Upper lobe of left lung (tissue), 6 donors: ENCODE results near the gene ARHGAP21. TPM values are rescaled to one million over a fixed set of nuclear protein-coding genes. Genes with fewer than 3 reads are reported as not detected.
"Not testable (repeated sequence)": the region's sequence is repeated elsewhere in the genome, so short reads cannot be mapped to it uniquely, and the experiment has no call there.

ENCODE experiments used
- ATAC-seq, 2 donors: fragments of 200-7000 bp; cut with Tn5 transposase; one replicate each; pipeline ENCODE4 v1.9.1; 2022; ENCODE audit warnings: mild to moderate bottlenecking in 2 of 2, moderate library complexity in 2 of 2; ENCODE audit not compliant: low FRiP score in 2 of 2
- DNase-seq, 2 donors: peaks; one replicate each; pipeline ENCODE4 v3.0.0-alpha.2; 2019 to 2020
- H3K27ac ChIP-seq, 4 donors: fragments of 200-600 bp; sonication (generic); one replicate each; pipeline ENCODE4 v1.5.1; 2016 to 2019
- H3K27me3 ChIP-seq, 4 donors: fragments of 200-600 bp; sonication (generic); one replicate each; pipeline ENCODE4 v1.5.1; 2017 to 2019
- H3K36me3 ChIP-seq, 4 donors: fragments of 200-600 bp; sonication (generic); one replicate each; pipeline ENCODE4 v1.5.1; 2016 to 2019
- H3K4me1 ChIP-seq, 4 donors: fragments of 200-600 bp; sonication (generic); one replicate each; pipeline ENCODE4 v1.5.1; 2018 to 2019
- H3K4me3 ChIP-seq, 4 donors: fragments of 200-600 bp; sonication (generic); one replicate each; pipeline ENCODE4 v1.5.1; 2017 to 2019; ENCODE audit warnings: mild to moderate bottlenecking in 2 of 4, moderate library complexity in 1 of 4
- H3K9me3 ChIP-seq, 4 donors: fragments of 200-600 bp; sonication (generic); one replicate each; pipeline ENCODE4 v1.5.1; 2018 to 2019
- CTCF ChIP-seq, 6 experiments: fragments of 450-650 bp in 4 of 6; fragments of 200-600 bp in 2 of 6; sonication (generic) in 2 of 6; IDR thresholded peaks; one replicate each; pipeline ENCODE4 v1.5.1; 2016 to 2019; ENCODE audit warnings: antibody characterized with exemption in 6 of 6
- EP300 ChIP-seq, 4 donors: sonication (generic); formaldehyde crosslinking; IDR thresholded peaks; one replicate each; pipeline ENCODE4 v1.5.1; 2017; ENCODE audit warnings: antibody characterized with exemption in 4 of 4, control low read depth in 2 of 4
- POLR2A ChIP-seq, 4 donors: fragments of 450-650 bp; IDR thresholded peaks; one replicate each; pipeline ENCODE4 v1.5.1; 2016 to 2017; ENCODE audit warnings: antibody characterized with exemption in 4 of 4, mild to moderate bottlenecking in 2 of 4
- POLR2AphosphoS5 ChIP-seq, 2 donors: sonication (generic); formaldehyde crosslinking; IDR thresholded peaks; one replicate each; pipeline ENCODE4 v1.5.1; 2017; ENCODE audit warnings: antibody characterized with exemption in 2 of 2
- WGBS, 2 donors: methylation state at CpG; one replicate each; pipeline ENCODE4 v1.1.5; 2017 to 2018; 5-methylcytosine and 5-hydroxymethylcytosine counted together
- total RNA-seq, 6 donors: library from RNA; depleted of rRNA in 4 of 6; stranded (reverse); fragments of >200 nt in 4 of 6; gene quantifications; one replicate each; pipeline versions ENCODE4 v1.1.0 to v1.2.1, GENCODE V29; 2016 to 2021
- donor health status: DM: no; HTN: no; CAD: no; lungs with moderate emphysema.
- donor health status: DM: no; HTN: yes; CAD: no; lungs with severe emphysema.

ARHGAP21 gene
- total RNA-seq, 6 donors from 2014 or later = 63.9 to 88.8 (median 73.5) TPM

- no peaks in the 10 kb centered on the region for H3K9me3 ChIP-seq
- H3K4me3 ChIP-seq = no peak overlapping the region
- H3K36me3 ChIP-seq = peaks cover 0 to 3% (median 0%) of the 10 kb centered on the region in 4 donors
- ATAC-seq (no peak), DNase-seq (no peak)
- TF ChIP-seq CTCF (IDR thresholded peaks at IDR 0.05) (no peak), POLR2AphosphoS5 (IDR thresholded peaks at IDR 0.05) (no peak), POLR2A (IDR thresholded peaks at IDR 0.05) (no peak)
- peaks cover 0 to 2% (median 0%) of the 10 kb centered on the region in 4 donors for H3K4me1 ChIP-seq
- 93 to 96% methylated on average over 4 of the region's 4 CpGs for WGBS, 2 donors
- no peak overlapping the region for H3K27ac ChIP-seq
- H3K27me3 ChIP-seq = no peaks in the 10 kb centered on the region
These were observed 97.9 kb downstream of the ARHGAP21 start for GRCh38 chr10:24625778-24626177.

GRCh38 chr10:24623383-24623782 lies 100.3 kb downstream of the ARHGAP21 start:
- Histone ChIP-seq H3K9me3 (no peaks in the 10 kb centered on the region), H3K27ac (no peak overlapping the region), H3K4me3 (no peak overlapping the region), H3K27me3 (no peaks in the 10 kb centered on the region), H3K36me3 (peaks cover 0 to 10% (median 0%) of the 10 kb centered on the region in 4 donors), H3K4me1 (no peaks in the 10 kb centered on the region)
- TF ChIP-seq EP300 (IDR thresholded peaks at IDR 0.05) (no peak), POLR2A (IDR thresholded peaks at IDR 0.05) (no peak), POLR2AphosphoS5 (IDR thresholded peaks at IDR 0.05) (no peak), CTCF (IDR thresholded peaks at IDR 0.05) (no peak)
- no peak for DNase-seq
- 63 to 77% methylated on average over 2 of the region's 2 CpGs for WGBS, 2 donors
- ATAC-seq = no peak

GRCh38 chr10:24622781-24623301 lies 100.8 kb downstream of the ARHGAP21 start:
- H3K4me1 ChIP-seq = no peaks in the 10 kb centered on the region
- peaks cover 0 to 10% (median 0%) of the 10 kb centered on the region in 4 donors for H3K36me3 ChIP-seq
- no peak overlapping the region for H3K4me3 ChIP-seq
- TF ChIP-seq POLR2A (IDR thresholded peaks at IDR 0.05) (no peak), POLR2AphosphoS5 (IDR thresholded peaks at IDR 0.05) (no peak), CTCF (IDR thresholded peaks at IDR 0.05) (no peak), EP300 (IDR thresholded peaks at IDR 0.05) (no peak)
- DNase-seq = no peak
- WGBS, 2 donors = 46 to 51% methylated on average over 4 of the region's 4 CpGs
- no peaks in the 10 kb centered on the region for H3K27me3 ChIP-seq
- no peak for ATAC-seq
- no peaks in the 10 kb centered on the region for H3K9me3 ChIP-seq
- H3K27ac ChIP-seq = no peak overlapping the region

- not testable (repeated sequence) for H3K4me3 ChIP-seq, H3K9me3 ChIP-seq, DNase-seq, H3K36me3 ChIP-seq, H3K27ac ChIP-seq, ATAC-seq, H3K4me1 ChIP-seq, H3K27me3 ChIP-seq
- 97% methylated on average over 4 of the region's 4 CpGs for WGBS, 2 donors
These were observed 102.5 kb downstream of the ARHGAP21 start for GRCh38 chr10:24621035-24621795.

GRCh38 chr10:24619994-24620310 lies 103.7 kb downstream of the ARHGAP21 start:
- not testable (repeated sequence) for H3K4me3 ChIP-seq, ATAC-seq, DNase-seq, H3K36me3 ChIP-seq, H3K4me1 ChIP-seq, H3K9me3 ChIP-seq, H3K27me3 ChIP-seq, H3K27ac ChIP-seq
- WGBS, 2 donors = 60 to 65% methylated on average over 8 of the region's 8 CpGs

GRCh38 chr10:24619291-24619993 lies 104.2 kb downstream of the ARHGAP21 start:
- not testable (repeated sequence) for H3K4me3 ChIP-seq, ATAC-seq, H3K27ac ChIP-seq, H3K36me3 ChIP-seq, H3K9me3 ChIP-seq, DNase-seq, H3K4me1 ChIP-seq, H3K27me3 ChIP-seq
- 64 to 74% methylated on average over 11 of the region's 11 CpGs for WGBS, 2 donors
